ENCODE data around the gene GAST.
"Not testable (repeated sequence)": the region's sequence is repeated elsewhere in the genome, so short reads cannot be mapped to it uniquely, and the experiment has no call there.

The GAST gene

GRCh38 chr17:41683441-41684007 lies 28.6 kb upstream of the GAST start:
- DNase-seq = no peak

- no peak for DNase-seq
These were observed 28.1 kb upstream of the GAST start for GRCh38 chr17:41684035-41684434.

- DNase-seq = not testable (repeated sequence)
These were observed 26.4 kb upstream of the GAST start for GRCh38 chr17:41685753-41686152.

- DNase-seq = no peak
These were observed 25.9 kb upstream of the GAST start for GRCh38 chr17:41686281-41686680.

- no peak for DNase-seq
These were observed 24.1 kb upstream of the GAST start for GRCh38 chr17:41687828-41688640.

GRCh38 chr17:41688641-41689496 lies 23.3 kb upstream of the GAST start, which contains the start of gene EIF1:
EIF1 (plus strand) TSS chr17:41688885; CDS start chr17:41689039, 154 bp downstream.
- DNase-seq = peak; percentile 96

GRCh38 chr17:41689497-41690299 lies 22.4 kb upstream of the GAST start:
- DNase-seq = no peak

GRCh38 chr17:41690497-41690896 lies 21.6 kb upstream of the GAST start:
- DNase-seq = no peak

- no peak for DNase-seq
These were observed 20.9 kb upstream of the GAST start for GRCh38 chr17:41691031-41691777.

- DNase-seq = no peak
These were observed 19.2 kb upstream of the GAST start for GRCh38 chr17:41692722-41693521.

- DNase-seq = no peak
These were observed 16.9 kb upstream of the GAST start for GRCh38 chr17:41695134-41695661.

- no peak for DNase-seq
These were observed 16.0 kb upstream of the GAST start for GRCh38 chr17:41695954-41696757.

GRCh38 chr17:41697122-41697962 lies 14.8 kb upstream of the GAST start:
- DNase-seq = no peak

- DNase-seq = not testable (repeated sequence)
These were observed 11.3 kb upstream of the GAST start for GRCh38 chr17:41700843-41701242.

GRCh38 chr17:41702712-41703111 lies 9.4 kb upstream of the GAST start:
- no peak for DNase-seq

- no peak for DNase-seq
These were observed 6.7 kb upstream of the GAST start for GRCh38 chr17:41705271-41705991.

GRCh38 chr17:41707803-41708669 lies 4.1 kb upstream of the GAST start:
- no peak for DNase-seq
